Stimulated activated CD4-positive, alpha-beta T cell treated with anti-CD3 and anti-CD28 coated beads, TNF-alpha, amount 100 ng/mL, for 1 hour (primary cell): ENCODE data around the gene TCHP.
"Not testable (repeated sequence)": the region's sequence is repeated elsewhere in the genome, so short reads cannot be mapped to it uniquely, and the experiment has no call there.

Experiments used
- DNase-seq, 3 donors: peaks; one replicate each; pipeline ENCODE4 v3.0.0-alpha.2; 2020; ENCODE audit warnings: low read depth in 3 of 3, low spot score in 1 of 3

The TCHP gene

GRCh38 chr12:109905301-109905700 is 5.2 kb downstream of the TCHP start:
- no peak for DNase-seq

GRCh38 chr12:109910254-109910968 is 10.3 kb downstream of the TCHP start:
- DNase-seq, result no peak

GRCh38 chr12:109910969-109911348 is 10.9 kb downstream of the TCHP start:
- no peak for DNase-seq

- DNase-seq, result no peak
These were observed 12.8 kb downstream of the TCHP start for GRCh38 chr12:109912855-109913321.

GRCh38 chr12:109914461-109914860 is 14.4 kb downstream of the TCHP start:
- DNase-seq, result no peak

- DNase-seq, result no peak
These were observed 15.3 kb downstream of the TCHP start for GRCh38 chr12:109915171-109916040.

GRCh38 chr12:109916045-109916444 is 16.0 kb downstream of the TCHP start:
- DNase-seq, result no peak

- no peak for DNase-seq
These were observed 19.4 kb downstream of the TCHP start for GRCh38 chr12:109919456-109919855.

- DNase-seq, result no peak
These were observed 20.2 kb downstream of the TCHP start for GRCh38 chr12:109920261-109920780.

GRCh38 chr12:109921982-109922381 is 21.9 kb downstream of the TCHP start:
- DNase-seq, result no peak

GRCh38 chr12:109923038-109923437 is 23.0 kb downstream of the TCHP start:
- no peak for DNase-seq

GRCh38 chr12:109923481-109924245 is 23.6 kb downstream of the TCHP start:
- DNase-seq, result no peak

- no peak for DNase-seq
These were observed 25.2 kb downstream of the TCHP start for GRCh38 chr12:109925185-109925840.

- DNase-seq, result no peak
These were observed 25.9 kb downstream of the TCHP start for GRCh38 chr12:109926016-109926415.

GRCh38 chr12:109926488-109927210 is 26.6 kb downstream of the TCHP start:
- DNase-seq, result no peak

GRCh38 chr12:109927622-109928021 is 27.5 kb downstream of the TCHP start:
- no peak for DNase-seq

GRCh38 chr12:109928058-109928656 is 28.1 kb downstream of the TCHP start:
- DNase-seq, result no peak

- DNase-seq, result not testable (repeated sequence)
These were observed 29.3 kb downstream of the TCHP start for GRCh38 chr12:109929326-109929725.

GRCh38 chr12:109930028-109930800 is 30.1 kb downstream of the TCHP start:
- DNase-seq, result no peak
